Lower leg skin (tissue), 3 donors: ENCODE data around the gene PTPRN2.

ENCODE experiments used
- POLR2A ChIP-seq, 2 donors: fragments of 450-650 bp; IDR thresholded peaks; one replicate each; pipeline ENCODE4 v1.6.1; 2016 to 2017; ENCODE audit warnings: antibody characterized with exemption in 2 of 2, mild to moderate bottlenecking in 1 of 2, moderate library complexity in 1 of 2
- TF ChIP-seq, protein P1 (sequence below), 3 donors: fragments of 450-650 bp; IDR thresholded peaks; one replicate each; pipeline ENCODE4 v1.5.1; 2016; ENCODE audit warnings: antibody characterized with exemption in 3 of 3, mild to moderate bottlenecking in 3 of 3, moderate library complexity in 2 of 3

GRCh38 chr7:157831143-157831905 lies 756.3 kb downstream of the PTPRN2 start:
- no peak for TF ChIP-seq POLR2A (IDR thresholded peaks at IDR 0.05)
- TF ChIP-seq, protein P1, sequence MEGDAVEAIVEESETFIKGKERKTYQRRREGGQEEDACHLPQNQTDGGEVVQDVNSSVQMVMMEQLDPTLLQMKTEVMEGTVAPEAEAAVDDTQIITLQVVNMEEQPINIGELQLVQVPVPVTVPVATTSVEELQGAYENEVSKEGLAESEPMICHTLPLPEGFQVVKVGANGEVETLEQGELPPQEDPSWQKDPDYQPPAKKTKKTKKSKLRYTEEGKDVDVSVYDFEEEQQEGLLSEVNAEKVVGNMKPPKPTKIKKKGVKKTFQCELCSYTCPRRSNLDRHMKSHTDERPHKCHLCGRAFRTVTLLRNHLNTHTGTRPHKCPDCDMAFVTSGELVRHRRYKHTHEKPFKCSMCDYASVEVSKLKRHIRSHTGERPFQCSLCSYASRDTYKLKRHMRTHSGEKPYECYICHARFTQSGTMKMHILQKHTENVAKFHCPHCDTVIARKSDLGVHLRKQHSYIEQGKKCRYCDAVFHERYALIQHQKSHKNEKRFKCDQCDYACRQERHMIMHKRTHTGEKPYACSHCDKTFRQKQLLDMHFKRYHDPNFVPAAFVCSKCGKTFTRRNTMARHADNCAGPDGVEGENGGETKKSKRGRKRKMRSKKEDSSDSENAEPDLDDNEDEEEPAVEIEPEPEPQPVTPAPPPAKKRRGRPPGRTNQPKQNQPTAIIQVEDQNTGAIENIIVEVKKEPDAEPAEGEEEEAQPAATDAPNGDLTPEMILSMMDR (IDR thresholded peaks at IDR 0.05): no peak
